ES-I3 (cell line): ENCODE results near the gene CFAP65.

Experiments used
- H3K36me3 ChIP-seq: 2 replicates; pipeline ENCODE4 v1.6.1; 2013; ENCODE audit warnings: mild to moderate bottlenecking, low read length, control low read depth, moderate library complexity; ENCODE audit not compliant: insufficient read depth
- H3K4me1 ChIP-seq: 2 replicates; pipeline ENCODE4 v1.6.1; 2013; ENCODE audit warnings: mild to moderate bottlenecking, control low read depth, low read length; ENCODE audit not compliant: insufficient read depth
- H3K9ac ChIP-seq: 2 replicates; pipeline ENCODE4 v1.6.1; 2013; ENCODE audit warnings: low read depth, mild to moderate bottlenecking, low read length, moderate library complexity
- H3K9me3 ChIP-seq: 2 replicates; pipeline ENCODE4 v1.6.1; 2013; ENCODE audit warnings: mild to moderate bottlenecking, low read length, moderate library complexity; ENCODE audit not compliant: control insufficient read depth, insufficient read depth

The CFAP65 gene

GRCh38 chr2:218957671-218958070 lies 83.6 kb downstream of the CFAP65 start:
- Histone ChIP-seq H3K9ac (no peak overlapping the region), H3K36me3 (no peaks in the 10 kb centered on the region), H3K9me3 (no peaks in the 10 kb centered on the region), H3K4me1 (peaks cover 5% of the 10 kb centered on the region)

- H3K9ac ChIP-seq: no peak overlapping the region
- H3K36me3 ChIP-seq: no peaks in the 10 kb centered on the region
- H3K9me3 ChIP-seq: no peaks in the 10 kb centered on the region
- H3K4me1 ChIP-seq: peaks cover 1% of the 10 kb centered on the region; the same call in 1 of the 2 replicates
Measured at GRCh38 chr2:218956039-218956438, 85.3 kb downstream of the CFAP65 start.

GRCh38 chr2:218954541-218955300 lies 86.6 kb downstream of the CFAP65 start:
- no peaks in the 10 kb centered on the region for H3K4me1 ChIP-seq
- no peak overlapping the region for H3K9ac ChIP-seq

GRCh38 chr2:218953366-218953954 lies 87.9 kb downstream of the CFAP65 start:
- Histone ChIP-seq H3K9ac (no peak overlapping the region), H3K9me3 (no peaks in the 10 kb centered on the region), H3K36me3 (no peaks in the 10 kb centered on the region), H3K4me1 (no peaks in the 10 kb centered on the region)

More at GRCh38 chr2:218954541-218955300, 86.6 kb downstream of the CFAP65 start:
- no peaks in the 10 kb centered on the region for H3K9me3 ChIP-seq
- no peaks in the 10 kb centered on the region for H3K36me3 ChIP-seq
